Measurements from ENCODE around the gene OMG. TPM values are rescaled to one million over a fixed set of nuclear protein-coding genes. Genes with fewer than 3 reads are reported as not detected.

The OMG gene
- total RNA-seq, 3 donors from 2014 or later (not counting 1 experiment from before 2014, with no cell fraction given), result 0.96 to 2.8 (median 1.3) TPM

GRCh38 chr17:31328160-31328535, 31.1 kb upstream of the OMG start:
- no peak for TF ChIP-seq CTCF (IDR thresholded peaks at IDR 0.05)
- Histone ChIP-seq H3K4me3 (ENCODE audit: low read length) (no peak overlapping the region), H3K9me3 (ENCODE audit: control insufficient read depth, insufficient read depth, low read length) (no peaks in the 10 kb centered on the region), H3K27me3 (ENCODE audit: control insufficient read depth, insufficient read depth, low read length) (no peaks in the 10 kb centered on the region), H3K27ac (ENCODE audit: low read length) (no peak overlapping the region), H3K4me1 (ENCODE audit: control insufficient read depth, insufficient read depth, low read length) (no peaks in the 10 kb centered on the region), H3K36me3 (ENCODE audit: control insufficient read depth, insufficient read depth, low read length) (peaks cover 13% of the 10 kb centered on the region)
- Mint-ChIP-seq H3K4me3 (no peak overlapping the region), H3K27me3 (ENCODE audit: low read depth in 2 of 2) (no peaks in the 10 kb centered on the region), H3K4me1 (peaks cover 0 to 6% of the 10 kb centered on the region in 2 donors), H3K36me3 (peaks cover 9% of the 10 kb centered on the region), H3K9me3 (no peaks in the 10 kb centered on the region), H3K27ac (no peak overlapping the region)
- DNase-seq (no peak), ATAC-seq (no peak)
- intact Hi-C loops (cut with micrococcal nuclease), result loop anchor here (10.0 kb wide), 1 partner anchor 353 kb away; the partner anchor contains the start of gene RNF135

- Histone ChIP-seq H3K9me3 (ENCODE audit: control insufficient read depth, insufficient read depth, low read length) (no peaks in the 10 kb centered on the region), H3K4me1 (ENCODE audit: control insufficient read depth, insufficient read depth, low read length) (no peaks in the 10 kb centered on the region), H3K27me3 (ENCODE audit: control insufficient read depth, insufficient read depth, low read length) (no peaks in the 10 kb centered on the region), H3K4me3 (ENCODE audit: low read length) (no peak overlapping the region), H3K27ac (ENCODE audit: low read length) (no peak overlapping the region), H3K36me3 (ENCODE audit: control insufficient read depth, insufficient read depth, low read length) (peaks cover 13% of the 10 kb centered on the region)
- TF ChIP-seq CTCF (IDR thresholded peaks at IDR 0.05), result no peak
- ATAC-seq (no peak), DNase-seq (no peak)
- WGBS (ENCODE audit: insufficient coverage), result 90% methylated on average over 10 of the region's 12 CpGs
- Mint-ChIP-seq H3K27me3 (ENCODE audit: low read depth in 2 of 2) (no peaks in the 10 kb centered on the region), H3K4me1 (peaks cover 0 to 6% of the 10 kb centered on the region in 2 donors), H3K9me3 (no peaks in the 10 kb centered on the region), H3K27ac (no peak overlapping the region), H3K36me3 (peaks cover 9% of the 10 kb centered on the region), H3K4me3 (no peak overlapping the region)
- intact Hi-C loops (cut with micrococcal nuclease), result loop anchor here (10.0 kb wide), 1 partner anchor 353 kb away; the partner anchor contains the start of gene RNF135
Observed at GRCh38 chr17:31327534-31328159, 30.6 kb upstream of the OMG start.

GRCh38 chr17:31323551-31323950, 26.5 kb upstream of the OMG start:
- H3K36me3 ChIP-seq (ENCODE audit: control insufficient read depth, insufficient read depth, low read length), result peaks cover 11% of the 10 kb centered on the region
- Mint-ChIP-seq H3K4me3 (no peak overlapping the region), H3K4me1 (peaks cover 20 to 22% of the 10 kb centered on the region in 2 donors), H3K9me3 (no peaks in the 10 kb centered on the region), H3K27ac (peak overlapping the region; percentile 42 to 70), H3K36me3 (peaks cover 9% of the 10 kb centered on the region), H3K27me3 (ENCODE audit: low read depth in 2 of 2) (no peaks in the 10 kb centered on the region)
- peaks cover 9% of the 10 kb centered on the region for H3K4me1 ChIP-seq (ENCODE audit: control insufficient read depth, insufficient read depth, low read length)
- no peak for TF ChIP-seq CTCF (IDR thresholded peaks at IDR 0.05)
- ATAC-seq, result no peak
- H3K27me3 ChIP-seq (ENCODE audit: control insufficient read depth, insufficient read depth, low read length), result no peaks in the 10 kb centered on the region
- H3K9me3 ChIP-seq (ENCODE audit: control insufficient read depth, insufficient read depth, low read length), result no peaks in the 10 kb centered on the region
- H3K4me3 ChIP-seq (ENCODE audit: low read length), result no peak overlapping the region
- H3K27ac ChIP-seq (ENCODE audit: low read length), result no peak overlapping the region
- no peak for DNase-seq
- intact Hi-C loops (cut with micrococcal nuclease), result loop anchor here (5.0 to 10.0 kb wide), 3 partner anchors 169 to 349 kb away; partner anchors contain the start of gene RNF135

GRCh38 chr17:31321966-31322365, 24.9 kb upstream of the OMG start:
- Histone ChIP-seq H3K4me3 (ENCODE audit: low read length) (no peak overlapping the region), H3K27me3 (ENCODE audit: control insufficient read depth, insufficient read depth, low read length) (no peaks in the 10 kb centered on the region), H3K36me3 (ENCODE audit: control insufficient read depth, insufficient read depth, low read length) (peaks cover 4% of the 10 kb centered on the region), H3K27ac (ENCODE audit: low read length) (peak overlapping the region; percentile 68), H3K9me3 (ENCODE audit: control insufficient read depth, insufficient read depth, low read length) (no peaks in the 10 kb centered on the region), H3K4me1 (ENCODE audit: control insufficient read depth, insufficient read depth, low read length) (peaks cover 9% of the 10 kb centered on the region)
- peak overlapping the region; percentile 80 for H3K4me3 Mint-ChIP-seq
- intact Hi-C loops (cut with micrococcal nuclease), result loop anchor here (1.0 to 10.0 kb wide), 4 partner anchors 11 to 347 kb away; partner anchors contain the start of gene RNF135
- no peaks in the 10 kb centered on the region for H3K27me3 Mint-ChIP-seq (ENCODE audit: low read depth in 2 of 2)
- peak overlapping the region; percentile 89 to 93 for H3K27ac Mint-ChIP-seq
- peak in 1 of 2 donors; percentile 71 for DNase-seq
- H3K4me1 Mint-ChIP-seq, result peaks cover 32 to 33% of the 10 kb centered on the region in 2 donors
- H3K36me3 Mint-ChIP-seq, result no peaks in the 10 kb centered on the region
- no peaks in the 10 kb centered on the region for H3K9me3 Mint-ChIP-seq
- TF ChIP-seq CTCF (IDR thresholded peaks at IDR 0.05), result no peak
- ATAC-seq, result peak; percentile 26 to 45 (median 31)
- 34% methylated on average over 3 of the region's 4 CpGs for WGBS (ENCODE audit: insufficient coverage)
